ENCODE results near the gene KRT4. TPM values are rescaled to one million over a fixed set of nuclear protein-coding genes. Genes with fewer than 3 reads are reported as not detected.

KRT4 gene
- total RNA-seq, 2 experiments from 2014 or later = not detected

- peaks cover 0 to 3% of the 10 kb centered on the region in 2 experiments for H3K27me3 ChIP-seq (ENCODE audit: control insufficient read depth in 1 of 2, insufficient read depth in 2 of 2, low read length in 2 of 2)
- no peaks in the 10 kb centered on the region for H3K9me3 ChIP-seq (ENCODE audit: control insufficient read depth in 1 of 2, insufficient read depth in 1 of 2, low read length in 2 of 2)
- H3K4me1 Mint-ChIP-seq (ENCODE audit: low read depth) = no peaks in the 10 kb centered on the region
- no peaks in the 10 kb centered on the region for H3K36me3 Mint-ChIP-seq (ENCODE audit: low read depth)
- H3K4me1 ChIP-seq (ENCODE audit: insufficient read depth, low read length) = no peaks in the 10 kb centered on the region
- TF ChIP-seq CTCF (IDR thresholded peaks at IDR 0.05) = no peak
- no peaks in the 10 kb centered on the region for H3K36me3 ChIP-seq (ENCODE audit: insufficient read depth, low read length)
- CTCF ChIA-PET = no interaction called here
- ATAC-seq (ENCODE audit: poor library complexity) = no peak
- no peak within 1 kb of the TSS for H3K27ac ChIP-seq (ENCODE audit: low read depth in 1 of 2, low read length in 2 of 2)
- DNase-seq = no peak
- peaks cover 10% of the 10 kb centered on the region for H3K27me3 Mint-ChIP-seq
- intact Hi-C loops (cut with DNase I, micrococcal nuclease) = no loop called here
- POLR2A ChIA-PET = no interaction called here
- no peaks in the 10 kb centered on the region for H3K9me3 Mint-ChIP-seq
- H3K4me3 ChIP-seq (ENCODE audit: low read length) = no peak within 1 kb of the TSS
- H3K27ac Mint-ChIP-seq = no peak within 1 kb of the TSS
- H3K4me3 Mint-ChIP-seq = no peak within 1 kb of the TSS
Observed at GRCh38 chr12:52848661-52849255, 34.8 kb upstream of the KRT4 start, which contains the start of gene KRT78. TSS of gene KRT78 (minus strand) at chr12:52848994. CDS start at chr12:52848930, 64 bp downstream.

DNA sequence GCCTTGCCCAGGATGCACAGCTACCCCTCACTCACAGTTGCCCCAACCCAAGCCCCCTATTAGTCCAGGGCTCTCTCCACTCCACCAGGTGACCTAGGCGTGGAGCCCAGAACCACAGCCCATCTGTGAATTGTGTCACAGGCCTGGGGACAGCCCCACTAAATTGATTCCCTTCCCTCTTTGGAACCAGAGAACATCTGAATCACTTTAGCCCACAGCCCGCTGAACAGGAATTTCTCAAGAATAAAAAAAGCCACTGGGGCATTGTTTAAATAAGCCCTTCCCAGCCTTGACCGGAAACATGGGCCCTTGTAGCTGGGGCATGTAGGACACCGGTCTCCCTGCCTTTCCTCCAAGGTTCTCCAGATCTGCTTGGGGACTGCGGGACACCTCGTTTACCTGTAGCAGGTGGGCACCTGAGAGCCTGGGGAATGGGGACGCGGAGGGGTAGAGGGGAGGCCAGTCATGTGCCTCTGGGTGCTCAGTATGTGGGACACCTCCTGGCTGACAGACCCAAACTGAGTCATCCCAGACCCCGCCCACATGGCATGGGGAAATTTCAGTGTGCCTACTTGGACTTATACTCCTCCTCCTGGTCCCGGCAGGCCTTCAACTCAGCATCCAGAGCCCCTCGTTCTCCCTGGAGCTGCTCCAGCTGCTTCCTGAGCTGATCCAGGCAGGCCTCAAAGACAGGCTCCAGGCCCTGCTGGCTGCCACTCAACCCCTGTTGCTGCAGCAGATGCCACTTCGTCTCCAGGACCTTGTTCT, 33.6 kb upstream of the KRT4 start:
- no peaks in the 10 kb centered on the region for H3K9me3 Mint-ChIP-seq
- H3K9me3 ChIP-seq (ENCODE audit: control insufficient read depth in 1 of 2, insufficient read depth in 1 of 2, low read length in 2 of 2) = no peaks in the 10 kb centered on the region
- H3K27me3 Mint-ChIP-seq = peaks cover 6% of the 10 kb centered on the region
- H3K36me3 ChIP-seq (ENCODE audit: insufficient read depth, low read length) = no peaks in the 10 kb centered on the region
- H3K4me3 Mint-ChIP-seq = no peak overlapping the region
- no peak overlapping the region for H3K4me3 ChIP-seq (ENCODE audit: low read length)
- H3K27ac Mint-ChIP-seq = no peak overlapping the region
- no peak overlapping the region for H3K27ac ChIP-seq (ENCODE audit: low read depth in 1 of 2, low read length in 2 of 2)
- no peak for TF ChIP-seq CTCF (IDR thresholded peaks at IDR 0.05)
- POLR2A ChIA-PET = no interaction called here
- no peak for ATAC-seq (ENCODE audit: poor library complexity)
- H3K4me1 ChIP-seq (ENCODE audit: insufficient read depth, low read length) = no peaks in the 10 kb centered on the region
- H3K27me3 ChIP-seq (ENCODE audit: control insufficient read depth in 1 of 2, insufficient read depth in 2 of 2, low read length in 2 of 2) = peaks cover 0 to 3% of the 10 kb centered on the region in 2 experiments
- no peak for DNase-seq
- intact Hi-C loops (cut with DNase I, micrococcal nuclease) = no loop called here
- H3K36me3 Mint-ChIP-seq (ENCODE audit: low read depth) = no peaks in the 10 kb centered on the region
- no peaks in the 10 kb centered on the region for H3K4me1 Mint-ChIP-seq (ENCODE audit: low read depth)
- CTCF ChIA-PET = no interaction called here

DNA sequence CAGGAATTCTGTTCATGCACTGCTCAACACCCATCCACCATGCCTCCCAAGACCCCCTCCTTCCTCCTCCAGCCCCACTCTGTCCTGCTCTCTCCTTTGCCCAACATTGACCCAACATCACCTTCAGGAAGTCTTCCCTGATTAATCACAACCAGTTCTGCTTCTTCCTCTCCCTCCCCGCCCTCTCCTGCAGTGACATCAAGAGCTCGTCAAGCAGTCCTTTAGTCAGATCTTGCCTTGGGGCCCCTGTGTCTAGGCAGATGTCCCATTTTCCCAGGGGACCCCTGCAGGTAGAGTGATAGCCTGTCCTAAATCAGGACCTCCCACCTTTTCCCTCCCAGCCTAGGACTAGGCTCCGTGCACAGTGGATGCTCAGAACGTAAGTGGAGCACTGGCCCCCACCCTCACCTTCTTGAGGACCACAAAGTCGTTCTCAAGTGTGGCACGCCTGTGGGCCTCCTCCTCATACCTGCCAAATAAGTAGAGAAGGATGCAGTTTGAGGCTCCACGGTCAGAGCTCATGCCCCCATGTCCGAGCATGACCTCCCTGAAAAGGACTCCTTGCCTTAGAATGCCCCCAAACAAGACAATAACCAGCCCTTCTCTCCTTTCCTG, 32.5 kb upstream of the KRT4 start:
- no peak for DNase-seq
- no peak overlapping the region for H3K27ac Mint-ChIP-seq
- H3K9me3 Mint-ChIP-seq = no peaks in the 10 kb centered on the region
- H3K4me3 Mint-ChIP-seq = no peak overlapping the region
- intact Hi-C loops (cut with DNase I, micrococcal nuclease) = no loop called here
- H3K36me3 Mint-ChIP-seq (ENCODE audit: low read depth) = no peaks in the 10 kb centered on the region
- ChIA-PET POLR2A (no interaction called here), CTCF (no interaction called here)
- ATAC-seq (ENCODE audit: poor library complexity) = no peak
- no peak for TF ChIP-seq CTCF (IDR thresholded peaks at IDR 0.05)
- no peaks in the 10 kb centered on the region for H3K4me1 ChIP-seq (ENCODE audit: insufficient read depth, low read length)
- H3K4me3 ChIP-seq (ENCODE audit: low read length) = no peak overlapping the region
- H3K27ac ChIP-seq (ENCODE audit: low read depth in 1 of 2, low read length in 2 of 2) = no peak overlapping the region
- H3K36me3 ChIP-seq (ENCODE audit: insufficient read depth, low read length) = no peaks in the 10 kb centered on the region
- H3K9me3 ChIP-seq (ENCODE audit: control insufficient read depth in 1 of 2, insufficient read depth in 1 of 2, low read length in 2 of 2) = no peaks in the 10 kb centered on the region
- peaks cover 6% of the 10 kb centered on the region for H3K27me3 Mint-ChIP-seq
- peaks cover 0 to 3% of the 10 kb centered on the region in 2 experiments for H3K27me3 ChIP-seq (ENCODE audit: control insufficient read depth in 1 of 2, insufficient read depth in 2 of 2, low read length in 2 of 2)
- peaks cover 5% of the 10 kb centered on the region for H3K4me1 Mint-ChIP-seq (ENCODE audit: low read depth)
